Heart left ventricle (tissue), 16 donors: Measurements from ENCODE around the gene STN1. TPM values are rescaled to one million over a fixed set of nuclear protein-coding genes. Genes with fewer than 3 reads are reported as not detected.
A peak's percentile ranks its signal among the peaks of the same experiment; 100 is the strongest.

Experiments
- ATAC-seq, 4 donors: fragments of 200-7000 bp; cut with Tn5 transposase; one replicate each; pipeline ENCODE4 v1.9.1; 2020 to 2022; ENCODE audit warnings: moderate library complexity in 4 of 4, mild to moderate bottlenecking in 3 of 4, moderate number of reproducible peaks in 1 of 4
- DNase-seq, 5 donors: peaks; one replicate each; pipeline ENCODE4 v3.0.0-alpha.2; 2020
- H3K27ac ChIP-seq, 12 donors: fragments of 200-600 bp; sonication (generic) in 4 of 12; one replicate each; pipeline versions ENCODE4 v1.5.0 to v1.8.0; 2016 to 2022; ENCODE audit warnings: mild to moderate bottlenecking in 2 of 12
- H3K27me3 ChIP-seq, 9 donors: fragments of 200-600 bp; sonication (generic) in 2 of 9; one replicate each; pipeline versions ENCODE4 v1.5.1 to v1.8.0; 2016 to 2022; ENCODE audit warnings: mild to moderate bottlenecking in 3 of 9
- H3K36me3 ChIP-seq, 9 donors: fragments of 200-600 bp; sonication (generic) in 2 of 9; one replicate each; pipeline versions ENCODE4 v1.5.0 to v1.8.0; 2018 to 2022; ENCODE audit warnings: mild to moderate bottlenecking in 2 of 9
- H3K4me1 ChIP-seq, 12 donors: fragments of 200-600 bp; sonication (generic) in 4 of 12; one replicate each; pipeline versions ENCODE4 v1.5.0 to v1.8.0; 2016 to 2022; ENCODE audit warnings: mild to moderate bottlenecking in 3 of 12
- H3K4me3 ChIP-seq, 12 donors: fragments of 200-600 bp; sonication (generic) in 4 of 12; one replicate each; pipeline versions ENCODE4 v1.5.0 to v1.8.0; 2017 to 2022; ENCODE audit warnings: mild to moderate bottlenecking in 9 of 12, moderate library complexity in 4 of 12
- H3K9me3 ChIP-seq, 12 donors: fragments of 200-600 bp; sonication (generic) in 4 of 12; one replicate each; pipeline versions ENCODE4 v1.5.0 to v1.8.0; 2016 to 2022; ENCODE audit warnings: mild to moderate bottlenecking in 1 of 12
- POLR2A ChIP-seq, 2 donors: fragments of 450-650 bp; IDR thresholded peaks; one replicate each; pipeline ENCODE4 v1.6.1; 2017; ENCODE audit warnings: antibody characterized with exemption in 2 of 2, mild to moderate bottlenecking in 2 of 2, moderate library complexity in 2 of 2
- WGBS, 4 donors: extraction: QIAGEN DNeasy Blood & Tissue Kit in 2 of 4; methylation state at CpG; one replicate each; pipeline versions ENCODE4 v1.1.5 to v1.1.7; 2013 to 2018; 5-methylcytosine and 5-hydroxymethylcytosine counted together
- intact Hi-C, 10 donors: fragments of 100-400 bp; cut with DNase I; formaldehyde crosslinking; loops; one replicate each; pipeline versions ENCODE4 v1.11.1 to v1.14.2; 2022
- polyA plus RNA-seq, 2 donors: library from polyadenylated mRNA; stranded (reverse); fragments of 200-250 nt; gene quantifications; one replicate each; pipeline ENCODE4 v1.2.3, GENCODE V29; 2013
- total RNA-seq, 9 donors: library from RNA; depleted of rRNA in 2 of 9; stranded (reverse); fragments of >200 nt in 2 of 9; fragmentation: NEBNext Ultra II Directional in 3 of 9; extraction: Animal tissue kit (Norgen Biotek cat#: 25700) in 3 of 9; gene quantifications; one replicate each; pipeline versions ENCODE4 v1.1.0 to v1.2.4, GENCODE V29; 2016 to 2023
- TF ChIP-seq, protein P1 (sequence below), 12 donors: fragments of 200-600 bp; sonication (generic) in 4 of 12; IDR thresholded peaks; one replicate each; pipeline versions ENCODE4 v1.5.0 to v1.8.0; 2018 to 2022; ENCODE audit warnings: antibody characterized with exemption in 12 of 12, mild to moderate bottlenecking in 5 of 12
- donor health status: ischemic (EF 13 %, LVEDD 7.1; RV severe dilation, severe dysfunction).
- donor health status: healthy with polysubstance abuse.
- donor health status: DM: no; HTN: yes; CAD: no.
- donor health status: DM: no; HTN: no; CAD: no.
- donor health status: ischemic (EF 25% LVEDD 6.9; RV normal size, moderate dysfunction).
- donor health status: ischemic (EF 25% LVEDD 5.7; RV mildly dilated, moderate dysfunction).
- donor health status: healthy.
- donor health status: DM: yes; HTN: yes; CAD: no.
- donor health status: ischemic (EF 35%, LVEDD 5.7; RV mildly dilated, moderate dysfunction).
- donor health status: nonischemic (EF 11% LVEDD 7.7; RV severe dilation, severe dysfunction).
- donor health status: DM: yes; HTN: yes; CAD: no.
- donor health status: PGD.
- donor health status: ischemic (EF 29% LVEDD 5.4; RV normal size, mild dysfunction).
- donor health status: nonischemic (EF 23%, LVEDD 6.1; RV moderate dilation, normal function).

Gene STN1
- total and polyA plus RNA-seq, 11 donors = 23.1 to 53.1 (median 32.7) TPM

- DNase-seq = no peak
- peaks cover 12 to 58% (median 42%) of the 10 kb centered on the region in 12 donors for H3K4me1 ChIP-seq
- TF ChIP-seq, protein P1, sequence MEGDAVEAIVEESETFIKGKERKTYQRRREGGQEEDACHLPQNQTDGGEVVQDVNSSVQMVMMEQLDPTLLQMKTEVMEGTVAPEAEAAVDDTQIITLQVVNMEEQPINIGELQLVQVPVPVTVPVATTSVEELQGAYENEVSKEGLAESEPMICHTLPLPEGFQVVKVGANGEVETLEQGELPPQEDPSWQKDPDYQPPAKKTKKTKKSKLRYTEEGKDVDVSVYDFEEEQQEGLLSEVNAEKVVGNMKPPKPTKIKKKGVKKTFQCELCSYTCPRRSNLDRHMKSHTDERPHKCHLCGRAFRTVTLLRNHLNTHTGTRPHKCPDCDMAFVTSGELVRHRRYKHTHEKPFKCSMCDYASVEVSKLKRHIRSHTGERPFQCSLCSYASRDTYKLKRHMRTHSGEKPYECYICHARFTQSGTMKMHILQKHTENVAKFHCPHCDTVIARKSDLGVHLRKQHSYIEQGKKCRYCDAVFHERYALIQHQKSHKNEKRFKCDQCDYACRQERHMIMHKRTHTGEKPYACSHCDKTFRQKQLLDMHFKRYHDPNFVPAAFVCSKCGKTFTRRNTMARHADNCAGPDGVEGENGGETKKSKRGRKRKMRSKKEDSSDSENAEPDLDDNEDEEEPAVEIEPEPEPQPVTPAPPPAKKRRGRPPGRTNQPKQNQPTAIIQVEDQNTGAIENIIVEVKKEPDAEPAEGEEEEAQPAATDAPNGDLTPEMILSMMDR (IDR thresholded peaks at IDR 0.05) = no peak
- no peak for TF ChIP-seq POLR2A (IDR thresholded peaks at IDR 0.05)
Measured at GRCh38 chr10:103890688-103891087, 27.3 kb downstream of the STN1 start.

GRCh38 chr10:103890194-103890658 lies 27.8 kb downstream of the STN1 start:
- peak overlapping the region in 11 of 12 donors; percentile 4 to 71 (median 34) for H3K27ac ChIP-seq
- H3K36me3 ChIP-seq = peaks cover 0 to 54% (median 46%) of the 10 kb centered on the region in 9 donors
- WGBS, 4 donors = 54 to 67% (median 61%) methylated on average over 3 to 4 of the region's 4 CpGs

More at GRCh38 chr10:103890688-103891087, 27.3 kb downstream of the STN1 start:
- Histone ChIP-seq H3K36me3 (peaks cover 0 to 53% (median 46%) of the 10 kb centered on the region in 9 donors), H3K27me3 (no peaks in the 10 kb centered on the region), H3K27ac (peak overlapping the region in 10 of 12 donors; percentile 4 to 71 (median 32)), H3K9me3 (no peaks in the 10 kb centered on the region), H3K4me3 (no peak overlapping the region)
- intact Hi-C loops = loop anchor here in 8 of 10 donors (1.0 to 10.0 kb wide), 8 partner anchors 28 to 314 kb away; partner anchors contain the start of genes SFR1 (in 4 of the 8), SLK (in 2 of the 8) and STN1 (in 1 of the 8)
- 69 to 86% (median 77%) methylated on average over 2 of the region's 2 CpGs for WGBS, 4 donors
- no peak for ATAC-seq

GRCh38 chr10:103889121-103889720 lies 28.8 kb downstream of the STN1 start:
- H3K9me3 ChIP-seq = no peaks in the 10 kb centered on the region
- WGBS, 4 donors = 69 to 83% (median 79%) methylated on average over 2 of the region's 2 CpGs
- H3K4me3 ChIP-seq = no peak overlapping the region
- peaks cover 0 to 58% (median 46%) of the 10 kb centered on the region in 9 donors for H3K36me3 ChIP-seq
- H3K27me3 ChIP-seq = no peaks in the 10 kb centered on the region
- peaks cover 8 to 52% (median 35%) of the 10 kb centered on the region in 12 donors for H3K4me1 ChIP-seq
- ATAC-seq (no peak), DNase-seq (no peak)
- H3K27ac ChIP-seq = peak overlapping the region in 6 of 12 donors; percentile 9 to 65 (median 56)
- TF ChIP-seq, protein P1 (IDR thresholded peaks at IDR 0.05) = no peak
- TF ChIP-seq POLR2A (IDR thresholded peaks at IDR 0.05) = no peak
- intact Hi-C loops = loop anchor here (2.0 to 10.0 kb wide), 8 partner anchors 78 to 323 kb away; partner anchors contain the start of genes SFR1 (in 5 of the 10) and SLK (in 2 of the 10)

More at GRCh38 chr10:103890194-103890658, 27.8 kb downstream of the STN1 start:
- ATAC-seq = peak in 3 of 4 donors; percentile 40 to 62 (median 58)
- H3K9me3 ChIP-seq = no peaks in the 10 kb centered on the region
- intact Hi-C loops = loop anchor here in 8 of 10 donors (1.0 to 10.0 kb wide), 8 partner anchors 28 to 315 kb away; partner anchors contain the start of genes SFR1 (in 4 of the 8), SLK (in 2 of the 8) and STN1 (in 1 of the 8)
- peaks cover 8 to 53% (median 40%) of the 10 kb centered on the region in 12 donors for H3K4me1 ChIP-seq
- DNase-seq = peak in 2 of 5 donors; percentile 29 to 74
- TF ChIP-seq, protein P1 (IDR thresholded peaks at IDR 0.05) = no peak
- no peak for TF ChIP-seq POLR2A (IDR thresholded peaks at IDR 0.05)
- H3K4me3 ChIP-seq = no peak overlapping the region
- H3K27me3 ChIP-seq = no peaks in the 10 kb centered on the region
